HTR-8/SVneo (cell line): Measurements from ENCODE around the gene PDE3A.

Source experiments
- DNase-seq: peaks from one replicate; pipeline ENCODE4 v3.0.0; 2011; ENCODE audit warnings: low spot score, mixed read lengths; ENCODE audit not compliant: insufficient read length
- FAIRE-seq: peaks from 2 replicates; lab custom pipeline; 2011; peaks lifted over from hg19 to GRCh38; lab: Jason Lieb, UNC

Gene PDE3A

GRCh38 chr12:20629414-20630156, 261.2 kb downstream of the PDE3A start:
- DNase-seq (no peak), FAIRE-seq (no peak)

- no peak for DNase-seq
- FAIRE-seq: no peak
These were observed 263.4 kb downstream of the PDE3A start for GRCh38 chr12:20631711-20632110.

- FAIRE-seq: no peak
- DNase-seq: no peak
These were observed 272.8 kb downstream of the PDE3A start for GRCh38 chr12:20641106-20641505.

GRCh38 chr12:20643822-20644221, 275.5 kb downstream of the PDE3A start:
- FAIRE-seq: no peak
- no peak for DNase-seq

GRCh38 chr12:20646239-20646827, 278.0 kb downstream of the PDE3A start:
- FAIRE-seq (no peak), DNase-seq (peak; percentile 20)

GRCh38 chr12:20653871-20654270, 285.5 kb downstream of the PDE3A start:
- DNase-seq (no peak), FAIRE-seq (no peak)

GRCh38 chr12:20656600-20656999, 288.3 kb downstream of the PDE3A start:
- no peak for FAIRE-seq
- no peak for DNase-seq

GRCh38 chr12:20657496-20657895, 289.2 kb downstream of the PDE3A start:
- FAIRE-seq (no peak), DNase-seq (no peak)

- no peak for DNase-seq
- FAIRE-seq: no peak
These were observed 313.0 kb downstream of the PDE3A start for GRCh38 chr12:20681334-20681733.

- FAIRE-seq (no peak), DNase-seq (no peak)
These were observed 326.9 kb downstream of the PDE3A start, which contains the start of gene SLCO1C1 for GRCh38 chr12:20695232-20695631. SLCO1C1 (plus strand) TSS chr12:20695332; CDS start chr12:20699577, 4,245 bp downstream.

- FAIRE-seq: no peak
These were observed 328.0 kb downstream of the PDE3A start for GRCh38 chr12:20696181-20696905.

GRCh38 chr12:20701106-20701505, 332.8 kb downstream of the PDE3A start:
- DNase-seq: no peak
- FAIRE-seq: no peak

More at GRCh38 chr12:20696181-20696905, 328.0 kb downstream of the PDE3A start:
- DNase-seq: no peak

GRCh38 chr12:20704860-20705259, 336.5 kb downstream of the PDE3A start:
- DNase-seq (no peak), FAIRE-seq (no peak)

GRCh38 chr12:20711846-20712245, 343.5 kb downstream of the PDE3A start:
- DNase-seq (no peak), FAIRE-seq (no peak)

- no peak for DNase-seq
- no peak for FAIRE-seq
These were observed 347.7 kb downstream of the PDE3A start for GRCh38 chr12:20716037-20716436.

GRCh38 chr12:20716985-20717384, 348.6 kb downstream of the PDE3A start:
- no peak for FAIRE-seq
- DNase-seq: no peak

- DNase-seq: no peak
- no peak for FAIRE-seq
These were observed 350.0 kb downstream of the PDE3A start for GRCh38 chr12:20718294-20718693.

- DNase-seq (no peak), FAIRE-seq (no peak)
These were observed 353.8 kb downstream of the PDE3A start for GRCh38 chr12:20722142-20722541.

GRCh38 chr12:20731274-20731673, 362.9 kb downstream of the PDE3A start:
- no peak for FAIRE-seq

More at GRCh38 chr12:20731274-20731673, 362.9 kb downstream of the PDE3A start:
- no peak for DNase-seq
